C4-2B (cell line): Measurements from ENCODE around the gene LRRC34.
A peak's percentile ranks its signal among the peaks of the same experiment; 100 is the strongest.

Experiments used
- H3K27ac ChIP-seq: fragments of 450-650 bp; 2 replicates; pipeline ENCODE4 v1.5.1; 2017
- ZFX ChIP-seq: fragments of 450-650 bp; IDR thresholded peaks from 2 replicates; pipeline ENCODE4 v1.6.1; 2017
- TF ChIP-seq, protein P1 (sequence below): fragments of 450-650 bp; conservative IDR thresholded peaks from 2 replicates; pipeline ENCODE4 v1.5.1; 2017; ENCODE audit warnings: mild to moderate bottlenecking

The LRRC34 gene

GRCh38 chr3:169772897-169773816 is 39.5 kb downstream of the LRRC34 start, which contains the start of gene MYNN:
TSS of gene MYNN (plus strand) at chr3:169773396. CDS start at chr3:169774296, 900 bp downstream.
- H3K27ac ChIP-seq: peak within 1 kb of the TSS; percentile 98
- TF ChIP-seq, protein P1, sequence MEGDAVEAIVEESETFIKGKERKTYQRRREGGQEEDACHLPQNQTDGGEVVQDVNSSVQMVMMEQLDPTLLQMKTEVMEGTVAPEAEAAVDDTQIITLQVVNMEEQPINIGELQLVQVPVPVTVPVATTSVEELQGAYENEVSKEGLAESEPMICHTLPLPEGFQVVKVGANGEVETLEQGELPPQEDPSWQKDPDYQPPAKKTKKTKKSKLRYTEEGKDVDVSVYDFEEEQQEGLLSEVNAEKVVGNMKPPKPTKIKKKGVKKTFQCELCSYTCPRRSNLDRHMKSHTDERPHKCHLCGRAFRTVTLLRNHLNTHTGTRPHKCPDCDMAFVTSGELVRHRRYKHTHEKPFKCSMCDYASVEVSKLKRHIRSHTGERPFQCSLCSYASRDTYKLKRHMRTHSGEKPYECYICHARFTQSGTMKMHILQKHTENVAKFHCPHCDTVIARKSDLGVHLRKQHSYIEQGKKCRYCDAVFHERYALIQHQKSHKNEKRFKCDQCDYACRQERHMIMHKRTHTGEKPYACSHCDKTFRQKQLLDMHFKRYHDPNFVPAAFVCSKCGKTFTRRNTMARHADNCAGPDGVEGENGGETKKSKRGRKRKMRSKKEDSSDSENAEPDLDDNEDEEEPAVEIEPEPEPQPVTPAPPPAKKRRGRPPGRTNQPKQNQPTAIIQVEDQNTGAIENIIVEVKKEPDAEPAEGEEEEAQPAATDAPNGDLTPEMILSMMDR: peak; percentile 30; the same call in 1 of the 2 replicates
- TF ChIP-seq ZFX: peak; percentile 92

DNA sequence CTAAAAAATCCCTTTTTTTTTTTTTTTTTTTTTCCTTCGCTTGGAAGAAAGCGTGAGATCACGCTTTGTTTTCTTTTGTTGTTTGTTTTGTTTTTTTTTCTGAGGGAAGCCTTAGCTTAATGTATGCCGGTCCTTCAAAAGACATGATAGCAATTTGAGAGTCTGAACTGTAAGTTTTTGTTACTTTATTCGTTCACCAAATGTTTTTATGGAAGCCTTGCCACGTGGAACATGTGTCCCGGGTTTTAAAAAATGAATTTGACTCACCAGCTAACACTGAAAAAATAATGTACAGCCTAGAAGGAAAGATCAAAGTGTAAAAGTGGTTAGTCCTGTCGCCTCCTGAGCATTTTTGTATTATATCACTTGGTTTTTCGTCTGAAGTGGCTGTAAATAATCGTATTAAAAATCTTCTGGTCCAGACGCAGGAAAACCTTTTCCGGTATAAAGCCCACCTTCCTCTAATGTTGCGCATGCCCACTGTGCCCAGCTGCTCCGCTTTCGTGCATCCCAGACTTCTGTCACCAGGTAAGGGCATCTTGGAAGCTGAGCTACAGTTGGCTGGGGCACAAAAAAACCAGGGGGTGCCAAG is 40.3 kb downstream of the LRRC34 start:
- peak overlapping the region; percentile 98 for H3K27ac ChIP-seq
- TF ChIP-seq, protein P1: no peak
- no peak for TF ChIP-seq ZFX

- peak overlapping the region; percentile 53; the same call in 1 of the 2 replicates for H3K27ac ChIP-seq
- no peak for TF ChIP-seq ZFX
- TF ChIP-seq, protein P1: no peak
Observed at GRCh38 chr3:169771497-169772304, 41.0 kb downstream of the LRRC34 start.

DNA sequence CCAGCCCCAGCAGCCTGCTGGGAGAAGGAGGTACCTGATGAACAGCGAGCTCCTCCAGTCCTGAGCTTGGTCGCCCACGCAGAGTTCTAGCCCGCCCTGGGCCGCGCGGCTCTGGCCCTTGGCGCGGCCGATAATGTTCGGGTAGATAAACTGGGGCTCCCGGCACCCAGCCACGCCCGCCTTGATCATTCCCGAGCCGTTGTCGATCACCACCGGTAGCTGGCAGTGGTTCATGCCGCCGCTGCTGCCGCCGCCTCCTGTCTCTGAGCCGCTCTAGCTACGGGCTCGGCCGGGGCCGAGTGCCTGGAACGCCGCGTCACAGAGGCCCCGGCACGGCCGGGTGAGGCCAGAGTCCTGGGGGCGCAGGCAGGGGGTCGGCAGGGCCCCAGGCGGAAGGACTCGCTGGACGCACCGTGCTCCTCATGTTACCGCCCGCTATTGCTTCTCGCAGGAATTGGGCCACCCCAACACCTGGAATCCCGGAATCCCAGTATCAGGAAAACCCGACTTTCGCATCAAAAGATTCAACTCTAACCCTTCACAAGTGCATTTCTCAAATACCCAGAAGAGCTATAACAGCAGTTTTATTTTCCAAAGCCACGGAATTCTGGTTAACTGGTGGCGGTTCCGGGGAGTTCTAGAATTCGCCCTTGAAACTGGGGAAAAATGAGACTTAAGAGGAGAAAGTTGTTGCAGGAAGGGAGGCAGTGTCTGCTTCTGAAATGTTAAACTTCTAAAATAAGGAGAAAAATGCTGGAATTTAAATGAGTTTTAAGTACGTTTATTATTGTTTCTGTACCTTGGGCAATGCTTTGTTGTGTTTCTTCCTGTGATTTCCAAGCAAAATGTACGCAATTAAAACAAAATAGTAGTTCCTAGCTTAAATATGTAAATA is 43.2 kb downstream of the LRRC34 start, which contains the start of gene ACTRT3:
ACTRT3 (minus strand) TSS at position 275 of the 895 bp plus-strand sequence; CDS start at position 234, 41 bp downstream.
- H3K27ac ChIP-seq: peak within 1 kb of the TSS; percentile 62
- TF ChIP-seq, protein P1: 0 out of 2 replicates have a peak, but pooled peaks have one; percentile 4
- peak; percentile 64 for TF ChIP-seq ZFX

- TF ChIP-seq ZFX: peak; percentile 69
- TF ChIP-seq, protein P1: no peak
- H3K27ac ChIP-seq: peak within 1 kb of the TSS; percentile 87
Observed at GRCh38 chr3:169764882-169765612, 47.7 kb downstream of the LRRC34 start, which contains the start of gene TERC. TSS of gene TERC (minus strand) at chr3:169765060.

- TF ChIP-seq, protein P1: no peak
- peak; percentile 85; the same call in 1 of the 2 replicates for TF ChIP-seq ZFX
- H3K27ac ChIP-seq: peak overlapping the region; percentile 87
Observed at GRCh38 chr3:169764312-169764881, 48.3 kb downstream of the LRRC34 start.
